ENCODE results near the gene CPXM2. TPM values are rescaled to one million over a fixed set of nuclear protein-coding genes. Genes with fewer than 3 reads are reported as not detected.

The CPXM2 gene
- polyA plus RNA-seq, 1 of the 3 experiments (the other 2 are of a cell fraction): not detected

DNA sequence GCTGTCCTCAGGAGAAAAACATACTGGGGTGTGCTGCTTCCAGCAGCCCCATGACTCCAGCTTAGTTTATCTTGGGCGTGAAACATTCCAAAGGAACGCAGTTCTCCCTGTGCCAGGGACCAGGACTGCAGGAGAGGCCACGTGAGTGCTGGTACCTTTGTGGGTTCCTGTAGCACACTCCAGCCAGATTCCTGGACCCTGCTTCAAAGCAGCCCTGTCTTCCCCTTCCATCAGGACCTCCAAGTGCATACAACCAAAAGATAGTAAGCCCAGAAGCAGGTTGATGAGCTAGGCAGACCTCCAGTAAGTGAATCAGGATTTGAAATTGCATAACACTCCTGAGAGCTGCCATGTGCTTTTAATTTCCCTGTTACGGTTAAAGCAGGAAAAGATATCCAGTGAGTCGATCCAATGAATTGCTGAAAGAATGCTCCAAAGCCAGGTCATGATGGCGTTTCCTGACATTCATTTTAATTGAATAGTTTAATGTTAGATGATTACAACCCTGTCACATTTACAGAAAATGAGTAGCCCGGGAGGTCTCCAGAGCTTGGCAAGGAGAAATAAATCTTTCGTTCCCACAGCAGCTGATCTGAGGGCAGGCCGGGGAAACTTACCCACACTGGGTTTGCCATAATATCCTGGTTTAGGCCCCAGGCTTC, 38.9 kb upstream of the CPXM2 start:
- Histone ChIP-seq H3K36me3 (replicated peaks in 1 of 2; ENCODE audit: control insufficient read depth in 1 of 2, insufficient read depth in 2 of 2, low read length in 1 of 2) (no peaks in the 10 kb centered on the region), H2AFZ (ENCODE audit: low read depth) (no peak overlapping the region), H3K79me2 (ENCODE audit: insufficient read depth) (no peaks in the 10 kb centered on the region), H3F3A (replicated peaks; ENCODE audit: insufficient read depth) (no peaks in the 10 kb centered on the region), H3K9me2 (no peaks in the 10 kb centered on the region), H3K4me1 (ENCODE audit: control insufficient read depth in 1 of 2, insufficient read depth in 2 of 2, low read depth in 1 of 2, low read length in 1 of 2) (no peaks in the 10 kb centered on the region; a peak in 1 of 4 replicates), H3K9ac (no peak overlapping the region), H3K9me3 (no peaks in the 10 kb centered on the region), H4K20me1 (ENCODE audit: insufficient read depth) (no peaks in the 10 kb centered on the region), H3K27me3 (ENCODE audit: insufficient read depth) (no peaks in the 10 kb centered on the region), H3K4me3 (ENCODE audit: low read depth in 2 of 2, low read length in 1 of 2) (no peak overlapping the region), H3K4me2 (no peak overlapping the region), H3K27ac (ENCODE audit: low read depth in 2 of 2, low read length in 1 of 2) (no peak overlapping the region)
- DNase-seq: no peak
- ChIA-PET POLR2A (no interaction called here), CTCF (no interaction called here)
- TF ChIP-seq JUND (IDR thresholded peaks at IDR 0.05) (no peak), POLR2AphosphoS5 (IDR thresholded peaks at IDR 0.05; ENCODE audit: low read depth, low read length) (no peak), FOXJ3 (CRISPR knock-in tag; IDR thresholded peaks at IDR 0.05) (no peak), SMC3 (IDR thresholded peaks at IDR 0.05; ENCODE audit: low read depth, low read length) (no peak), REST (IDR thresholded peaks at IDR 0.05; ENCODE audit: low read depth, low read length) (no peak), GABPA (IDR thresholded peaks at IDR 0.05; ENCODE audit: low read depth) (no peak), SIN3A (IDR thresholded peaks at IDR 0.05; ENCODE audit: borderline replicate concordance, low read depth, low read length) (no peak), RCOR1 (IDR thresholded peaks at IDR 0.05; ENCODE audit: low read length) (no peak), EZH2phosphoT487 (IDR thresholded peaks at IDR 0.05; ENCODE audit: borderline replicate concordance, low read depth) (no peak), ELF1 (IDR thresholded peaks at IDR 0.05) (no peak), NRF1 (IDR thresholded peaks at IDR 0.05; ENCODE audit: low read depth, low read length) (no peak), RAD21 (IDR thresholded peaks at IDR 0.05; ENCODE audit: low read length) (no peak), PBX3 (IDR thresholded peaks at IDR 0.05) (no peak), CHD2 (IDR thresholded peaks at IDR 0.05; ENCODE audit: low read length, partially characterized antibody) (no peak), TEAD4 (IDR thresholded peaks at IDR 0.05; ENCODE audit: borderline replicate concordance, insufficient read depth) (no peak), TAF1 (IDR thresholded peaks at IDR 0.05; ENCODE audit: borderline replicate concordance, low read depth, low read length) (no peak)
- TF ChIP-seq, protein P1, sequence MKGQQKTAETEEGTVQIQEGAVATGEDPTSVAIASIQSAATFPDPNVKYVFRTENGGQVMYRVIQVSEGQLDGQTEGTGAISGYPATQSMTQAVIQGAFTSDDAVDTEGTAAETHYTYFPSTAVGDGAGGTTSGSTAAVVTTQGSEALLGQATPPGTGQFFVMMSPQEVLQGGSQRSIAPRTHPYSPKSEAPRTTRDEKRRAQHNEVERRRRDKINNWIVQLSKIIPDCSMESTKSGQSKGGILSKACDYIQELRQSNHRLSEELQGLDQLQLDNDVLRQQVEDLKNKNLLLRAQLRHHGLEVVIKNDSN (IDR thresholded peaks at IDR 0.05; ENCODE audit: borderline replicate concordance, low read depth): no peak
- TF ChIP-seq, protein P2, sequence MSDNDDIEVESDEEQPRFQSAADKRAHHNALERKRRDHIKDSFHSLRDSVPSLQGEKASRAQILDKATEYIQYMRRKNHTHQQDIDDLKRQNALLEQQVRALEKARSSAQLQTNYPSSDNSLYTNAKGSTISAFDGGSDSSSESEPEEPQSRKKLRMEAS (IDR thresholded peaks at IDR 0.05; ENCODE audit: low read depth): no peak
- WGBS (ENCODE audit: low lambda C conversion rate): 20% methylated on average over 6 of the region's 9 CpGs

All from SK-N-SH (cell line).